SK-N-SH (cell line): ENCODE data around the gene NGB.

ENCODE experiments used
- IRF3 ChIP-seq: fragments of 150-350 bp; IDR thresholded peaks from 2 replicates; pipeline ENCODE4 v1.6.1; 2016; ENCODE audit warnings: mild to moderate bottlenecking, low read depth, low read length
- JUND ChIP-seq: IDR thresholded peaks from 2 replicates; pipeline ENCODE4 v1.4.0; 2012
- MAX ChIP-seq: IDR thresholded peaks from 2 replicates; pipeline ENCODE4 v1.4.0; 2012; ENCODE audit warnings: low read depth
- POLR2AphosphoS5 ChIP-seq: IDR thresholded peaks from 2 replicates; pipeline ENCODE4 v1.6.1; 2012; ENCODE audit warnings: low read depth, low read length
- USF1 ChIP-seq: IDR thresholded peaks from 2 replicates; pipeline ENCODE4 v1.4.0; 2012; ENCODE audit warnings: low read depth, borderline replicate concordance
- ZBTB33 ChIP-seq: IDR thresholded peaks from 2 replicates; pipeline ENCODE4 v1.4.0; 2012; ENCODE audit warnings: low read depth, borderline replicate concordance
- TF ChIP-seq, protein P1 (sequence below): fragments of 200-600 bp; sonication (generic); IDR thresholded peaks from 2 replicates; pipeline ENCODE4 v1.6.1; 2017; ENCODE audit warnings: antibody characterized with exemption, mild to moderate bottlenecking, moderate library complexity

DNA sequence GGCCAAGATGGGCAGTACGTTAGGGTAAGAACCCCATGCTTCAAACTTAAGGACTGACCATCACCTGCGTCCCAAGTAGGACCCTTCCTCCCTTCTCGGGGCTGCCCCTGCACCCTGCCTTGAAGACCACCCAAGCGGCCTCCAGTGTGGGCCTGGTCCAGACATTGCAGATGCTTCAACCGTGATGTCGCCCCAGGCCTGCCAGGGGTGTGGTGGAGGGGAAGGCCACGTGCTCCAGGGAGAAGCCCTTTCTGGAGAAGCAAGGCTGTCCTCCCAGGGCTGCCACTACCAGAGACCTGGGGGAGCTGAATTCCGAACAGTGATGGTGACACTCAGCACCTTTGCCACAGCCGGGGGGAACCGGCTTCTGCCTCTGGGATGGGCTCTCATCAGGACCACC is 13.3 kb downstream of the NGB start:
- no peak for TF ChIP-seq JUND
- TF ChIP-seq, protein P1, sequence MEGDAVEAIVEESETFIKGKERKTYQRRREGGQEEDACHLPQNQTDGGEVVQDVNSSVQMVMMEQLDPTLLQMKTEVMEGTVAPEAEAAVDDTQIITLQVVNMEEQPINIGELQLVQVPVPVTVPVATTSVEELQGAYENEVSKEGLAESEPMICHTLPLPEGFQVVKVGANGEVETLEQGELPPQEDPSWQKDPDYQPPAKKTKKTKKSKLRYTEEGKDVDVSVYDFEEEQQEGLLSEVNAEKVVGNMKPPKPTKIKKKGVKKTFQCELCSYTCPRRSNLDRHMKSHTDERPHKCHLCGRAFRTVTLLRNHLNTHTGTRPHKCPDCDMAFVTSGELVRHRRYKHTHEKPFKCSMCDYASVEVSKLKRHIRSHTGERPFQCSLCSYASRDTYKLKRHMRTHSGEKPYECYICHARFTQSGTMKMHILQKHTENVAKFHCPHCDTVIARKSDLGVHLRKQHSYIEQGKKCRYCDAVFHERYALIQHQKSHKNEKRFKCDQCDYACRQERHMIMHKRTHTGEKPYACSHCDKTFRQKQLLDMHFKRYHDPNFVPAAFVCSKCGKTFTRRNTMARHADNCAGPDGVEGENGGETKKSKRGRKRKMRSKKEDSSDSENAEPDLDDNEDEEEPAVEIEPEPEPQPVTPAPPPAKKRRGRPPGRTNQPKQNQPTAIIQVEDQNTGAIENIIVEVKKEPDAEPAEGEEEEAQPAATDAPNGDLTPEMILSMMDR = no peak
- no peak for TF ChIP-seq MAX
- TF ChIP-seq USF1 = no peak
- TF ChIP-seq ZBTB33 = no peak
- no peak for TF ChIP-seq POLR2AphosphoS5
- TF ChIP-seq IRF3 = no peak
